GM06990 (cell line): ENCODE measurements around the gene CDH12.

Experiments
- DNase-seq: peaks from one replicate; pipeline ENCODE4 v3.0.0-alpha.2; 2011; ENCODE audit not compliant: insufficient read length; ENCODE audit errors: extremely low read depth
- H3K27me3 ChIP-seq: replicated peaks from 2 replicates; pipeline ENCODE4 v1.6.0; 2011; ENCODE audit warnings: low read length; ENCODE audit not compliant: control insufficient read depth, insufficient read depth
- H3K36me3 ChIP-seq: 2 replicates; pipeline ENCODE4 v1.5.1; 2011; ENCODE audit warnings: low read length; ENCODE audit not compliant: control insufficient read depth, insufficient read depth
- H3K4me3 ChIP-seq: replicated peaks from 2 replicates; pipeline ENCODE4 v1.5.1; 2011; ENCODE audit warnings: low read depth, mild to moderate bottlenecking, control low read depth, low read length
- CTCF ChIP-seq: IDR thresholded peaks from 2 replicates; pipeline ENCODE4 v1.5.1; 2011; ENCODE audit warnings: low read length, control low read depth, mild to moderate bottlenecking, inconsistent platforms; ENCODE audit not compliant: insufficient read depth, poor library complexity, severe bottlenecking

CDH12 gene

GRCh38 chr5:22258139-22258538 is 595.0 kb downstream of the CDH12 start:
- DNase-seq = no peak
- H3K36me3 ChIP-seq = no peaks in the 10 kb centered on the region
- TF ChIP-seq CTCF = no peak
- no peaks in the 10 kb centered on the region for H3K27me3 ChIP-seq
- H3K4me3 ChIP-seq = no peak overlapping the region

- no peak for DNase-seq
- Histone ChIP-seq H3K27me3 (no peaks in the 10 kb centered on the region), H3K4me3 (no peak overlapping the region), H3K36me3 (no peaks in the 10 kb centered on the region)
- no peak for TF ChIP-seq CTCF
Observed at GRCh38 chr5:22250528-22250927, 602.6 kb downstream of the CDH12 start.

- Histone ChIP-seq H3K4me3 (no peak overlapping the region), H3K27me3 (no peaks in the 10 kb centered on the region), H3K36me3 (no peaks in the 10 kb centered on the region)
- TF ChIP-seq CTCF = no peak
- no peak for DNase-seq
Observed at GRCh38 chr5:22249209-22249729, 603.9 kb downstream of the CDH12 start.

GRCh38 chr5:22245770-22246169 is 607.4 kb downstream of the CDH12 start:
- Histone ChIP-seq H3K36me3 (no peaks in the 10 kb centered on the region), H3K27me3 (no peaks in the 10 kb centered on the region), H3K4me3 (no peak overlapping the region)
- TF ChIP-seq CTCF = no peak
- no peak for DNase-seq

GRCh38 chr5:22242532-22242931 is 610.6 kb downstream of the CDH12 start:
- no peak for DNase-seq
- H3K27me3 ChIP-seq = no peaks in the 10 kb centered on the region
- no peak for TF ChIP-seq CTCF
- H3K4me3 ChIP-seq = no peak overlapping the region
- H3K36me3 ChIP-seq = no peaks in the 10 kb centered on the region

GRCh38 chr5:22238047-22238446 is 615.1 kb downstream of the CDH12 start:
- H3K36me3 ChIP-seq = no peaks in the 10 kb centered on the region
- H3K4me3 ChIP-seq = no peak overlapping the region
- H3K27me3 ChIP-seq = no peaks in the 10 kb centered on the region
- TF ChIP-seq CTCF = no peak
- DNase-seq = no peak
